ENCODE results near the gene VPS36.

VPS36 gene

GRCh38 chr13:52446265-52446664 lies 4.2 kb downstream of the VPS36 start:
- H4K8ac ChIP-seq (ENCODE audit: low read length), result no peak overlapping the region
- no peak overlapping the region for H3K9ac ChIP-seq (ENCODE audit: low read length)
- H3K9me3 ChIP-seq (ENCODE audit: control insufficient read depth, low read length), result no peaks in the 10 kb centered on the region
- no peak overlapping the region for H3K4ac ChIP-seq (ENCODE audit: low read depth in 1 of 2, low read length in 2 of 2)
- H2AK5ac ChIP-seq (ENCODE audit: low read length, severe bottlenecking), result no peak overlapping the region
- H3K14ac ChIP-seq (ENCODE audit: low read length in 2 of 2), result no peak overlapping the region
- H3K4me2 ChIP-seq (ENCODE audit: low read length, poor library complexity, severe bottlenecking), result no peak overlapping the region
- no peak overlapping the region for H4K91ac ChIP-seq (ENCODE audit: low read length)
- H3K4me1 ChIP-seq (ENCODE audit: control insufficient read depth, insufficient read depth, low read depth, low read length), result peaks cover 4% of the 10 kb centered on the region
- H3K27ac ChIP-seq (ENCODE audit: low read length, poor library complexity, severe bottlenecking), result no peak overlapping the region
- H3K18ac ChIP-seq (ENCODE audit: low read depth in 1 of 2, low read length in 2 of 2), result no peak overlapping the region
- no peak for DNase-seq
- no peaks in the 10 kb centered on the region for H3K27me3 ChIP-seq (ENCODE audit: control insufficient read depth in 1 of 2, insufficient read depth in 1 of 2, low read length in 2 of 2)
- H3K4me3 ChIP-seq (ENCODE audit: insufficient read depth in 1 of 2, low read depth in 1 of 2, low read length in 2 of 2), result no peak overlapping the region
- H3K79me1 ChIP-seq (replicated peaks; ENCODE audit: low read length, poor library complexity, severe bottlenecking), result peaks cover 7% of the 10 kb centered on the region
- H3K23ac ChIP-seq (ENCODE audit: low read length in 2 of 2), result no peak overlapping the region
- no peak overlapping the region for H2BK5ac ChIP-seq (ENCODE audit: low read depth, low read length, poor library complexity, severe bottlenecking)
- H3K36me3 ChIP-seq (ENCODE audit: control insufficient read depth in 1 of 2, insufficient read depth in 2 of 2, low read depth in 1 of 2, low read length in 2 of 2), result peaks cover 3 to 30% of the 10 kb centered on the region in 2 experiments
- H2AFZ ChIP-seq (ENCODE audit: low read depth, low read length), result no peak overlapping the region
- WGBS, result no CpG with 5 or more reads among the region's 1 CpG
- H2BK15ac ChIP-seq (ENCODE audit: low read depth, poor library complexity, severe bottlenecking), result no peak overlapping the region
- H2BK120ac ChIP-seq (ENCODE audit: low read depth, low read length), result no peak overlapping the region
- no peak overlapping the region for H2BK12ac ChIP-seq (ENCODE audit: low read length in 2 of 2)

- H3K27me3 ChIP-seq (ENCODE audit: control insufficient read depth in 1 of 2, insufficient read depth in 1 of 2, low read length in 2 of 2), result no peaks in the 10 kb centered on the region
- WGBS, result 90% methylated on average over 2 of the region's 2 CpGs
- H3K9me3 ChIP-seq (ENCODE audit: control insufficient read depth, low read length), result no peaks in the 10 kb centered on the region
- no peak overlapping the region for H3K4ac ChIP-seq (ENCODE audit: low read depth in 1 of 2, low read length in 2 of 2)
- H4K8ac ChIP-seq (ENCODE audit: low read length), result no peak overlapping the region
- no peak overlapping the region for H2BK120ac ChIP-seq (ENCODE audit: low read depth, low read length)
- peaks cover 10% of the 10 kb centered on the region for H3K79me1 ChIP-seq (replicated peaks; ENCODE audit: low read length, poor library complexity, severe bottlenecking)
- H3K4me1 ChIP-seq (ENCODE audit: control insufficient read depth, insufficient read depth, low read depth, low read length), result no peaks in the 10 kb centered on the region
- no peak overlapping the region for H3K14ac ChIP-seq (ENCODE audit: low read length in 2 of 2)
- H2AFZ ChIP-seq (ENCODE audit: low read depth, low read length), result no peak overlapping the region
- no peak overlapping the region for H4K91ac ChIP-seq (ENCODE audit: low read length)
- H3K36me3 ChIP-seq (ENCODE audit: control insufficient read depth in 1 of 2, insufficient read depth in 2 of 2, low read depth in 1 of 2, low read length in 2 of 2), result peaks cover 7 to 90% of the 10 kb centered on the region in 2 experiments
- H2BK5ac ChIP-seq (ENCODE audit: low read depth, low read length, poor library complexity, severe bottlenecking), result no peak overlapping the region
- no peak overlapping the region for H2AK5ac ChIP-seq (ENCODE audit: low read length, severe bottlenecking)
- no peak overlapping the region for H3K4me2 ChIP-seq (ENCODE audit: low read length, poor library complexity, severe bottlenecking)
- no peak for DNase-seq
- no peak overlapping the region for H3K23ac ChIP-seq (ENCODE audit: low read length in 2 of 2)
- H3K18ac ChIP-seq (ENCODE audit: low read depth in 1 of 2, low read length in 2 of 2), result no peak overlapping the region
- no peak overlapping the region for H3K9ac ChIP-seq (ENCODE audit: low read length)
- no peak overlapping the region for H3K27ac ChIP-seq (ENCODE audit: low read length, poor library complexity, severe bottlenecking)
- no peak overlapping the region for H2BK12ac ChIP-seq (ENCODE audit: low read length in 2 of 2)
- H2BK15ac ChIP-seq (ENCODE audit: low read depth, poor library complexity, severe bottlenecking), result no peak overlapping the region
- no peak overlapping the region for H3K4me3 ChIP-seq (ENCODE audit: insufficient read depth in 1 of 2, low read depth in 1 of 2, low read length in 2 of 2)
These were observed 18.0 kb downstream of the VPS36 start for GRCh38 chr13:52432456-52432855.

DNA sequence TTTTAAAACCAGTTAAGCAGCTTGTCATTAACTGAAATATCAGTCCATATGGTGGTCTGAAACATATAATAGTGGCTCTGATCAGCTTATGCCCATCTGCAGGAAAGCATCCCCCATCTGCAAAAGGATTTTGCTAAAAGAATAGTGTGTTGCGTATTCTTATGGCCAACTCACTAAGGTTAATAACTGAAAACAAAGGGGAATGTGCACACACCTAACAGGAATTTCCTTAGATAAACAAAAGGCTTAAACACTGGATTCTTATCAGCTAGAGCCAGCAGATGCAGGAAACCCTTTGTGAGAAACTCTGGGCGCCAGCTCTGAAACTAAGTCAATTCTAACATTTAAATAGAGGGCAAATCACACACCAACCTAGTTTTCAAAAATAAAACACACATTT lies 22.1 kb downstream of the VPS36 start:
- Histone ChIP-seq H2BK120ac (ENCODE audit: low read depth, low read length) (no peak overlapping the region), H2AK5ac (ENCODE audit: low read length, severe bottlenecking) (no peak overlapping the region), H2BK5ac (ENCODE audit: low read depth, low read length, poor library complexity, severe bottlenecking) (no peak overlapping the region), H4K91ac (ENCODE audit: low read length) (no peak overlapping the region), H4K8ac (ENCODE audit: low read length) (no peak overlapping the region), H3K9ac (ENCODE audit: low read length) (no peak overlapping the region), H3K27ac (ENCODE audit: low read length, poor library complexity, severe bottlenecking) (no peak overlapping the region), H3K36me3 (ENCODE audit: control insufficient read depth in 1 of 2, insufficient read depth in 2 of 2, low read depth in 1 of 2, low read length in 2 of 2) (peaks cover 10 to 84% of the 10 kb centered on the region in 2 experiments), H2BK12ac (ENCODE audit: low read length in 2 of 2) (no peak overlapping the region), H3K14ac (ENCODE audit: low read length in 2 of 2) (no peak overlapping the region), H3K23ac (ENCODE audit: low read length in 2 of 2) (no peak overlapping the region), H3K4ac (ENCODE audit: low read depth in 1 of 2, low read length in 2 of 2) (no peak overlapping the region), H3K9me3 (ENCODE audit: control insufficient read depth, low read length) (no peaks in the 10 kb centered on the region), H2AFZ (ENCODE audit: low read depth, low read length) (no peak overlapping the region), H3K27me3 (ENCODE audit: control insufficient read depth in 1 of 2, insufficient read depth in 1 of 2, low read length in 2 of 2) (no peaks in the 10 kb centered on the region), H2BK15ac (ENCODE audit: low read depth, poor library complexity, severe bottlenecking) (no peak overlapping the region), H3K4me2 (ENCODE audit: low read length, poor library complexity, severe bottlenecking) (no peak overlapping the region), H3K4me1 (ENCODE audit: control insufficient read depth, insufficient read depth, low read depth, low read length) (no peaks in the 10 kb centered on the region), H3K4me3 (ENCODE audit: insufficient read depth in 1 of 2, low read depth in 1 of 2, low read length in 2 of 2) (no peak overlapping the region), H3K18ac (ENCODE audit: low read depth in 1 of 2, low read length in 2 of 2) (no peak overlapping the region), H3K79me1 (replicated peaks; ENCODE audit: low read length, poor library complexity, severe bottlenecking) (peaks cover 6% of the 10 kb centered on the region)
- DNase-seq, result no peak
- 94% methylated on average over 2 of the region's 2 CpGs for WGBS

- Histone ChIP-seq H3K9me3 (ENCODE audit: control insufficient read depth, low read length) (no peaks in the 10 kb centered on the region), H4K91ac (ENCODE audit: low read length) (no peak overlapping the region), H3K4ac (ENCODE audit: low read depth in 1 of 2, low read length in 2 of 2) (no peak overlapping the region), H2AK5ac (ENCODE audit: low read length, severe bottlenecking) (no peak overlapping the region), H2BK15ac (ENCODE audit: low read depth, poor library complexity, severe bottlenecking) (no peak overlapping the region), H3K14ac (ENCODE audit: low read length in 2 of 2) (no peak overlapping the region), H4K8ac (ENCODE audit: low read length) (no peak overlapping the region), H2BK12ac (ENCODE audit: low read length in 2 of 2) (no peak overlapping the region), H3K23ac (ENCODE audit: low read length in 2 of 2) (no peak overlapping the region), H3K4me3 (ENCODE audit: insufficient read depth in 1 of 2, low read depth in 1 of 2, low read length in 2 of 2) (no peak overlapping the region), H3K4me2 (ENCODE audit: low read length, poor library complexity, severe bottlenecking) (no peak overlapping the region), H2BK5ac (ENCODE audit: low read depth, low read length, poor library complexity, severe bottlenecking) (no peak overlapping the region), H3K27ac (ENCODE audit: low read length, poor library complexity, severe bottlenecking) (no peak overlapping the region), H3K4me1 (ENCODE audit: control insufficient read depth, insufficient read depth, low read depth, low read length) (no peaks in the 10 kb centered on the region), H2AFZ (ENCODE audit: low read depth, low read length) (no peak overlapping the region), H3K27me3 (ENCODE audit: control insufficient read depth in 1 of 2, insufficient read depth in 1 of 2, low read length in 2 of 2) (no peaks in the 10 kb centered on the region), H2BK120ac (ENCODE audit: low read depth, low read length) (no peak overlapping the region), H3K9ac (ENCODE audit: low read length) (no peak overlapping the region), H3K36me3 (ENCODE audit: control insufficient read depth in 1 of 2, insufficient read depth in 2 of 2, low read depth in 1 of 2, low read length in 2 of 2) (peaks cover 9 to 83% of the 10 kb centered on the region in 2 experiments), H3K18ac (ENCODE audit: low read depth in 1 of 2, low read length in 2 of 2) (no peak overlapping the region), H3K79me1 (replicated peaks; ENCODE audit: low read length, poor library complexity, severe bottlenecking) (peaks cover 3% of the 10 kb centered on the region)
- WGBS, result no CpG with 5 or more reads among the region's 3 CpGs
- DNase-seq, result no peak
These were observed 29.2 kb downstream of the VPS36 start for GRCh38 chr13:52421216-52421615.
